Endothelial cell of umbilical vein (primary cell): Measurements from ENCODE around the gene PRMT7. TPM values are rescaled to one million over a fixed set of nuclear protein-coding genes. Genes with fewer than 3 reads are reported as not detected.

Source experiments
- BruUV-seq: library from RNA; stranded (reverse); fragments of 400-500 nt; replicated peaks from 2 replicates; lab custom pipeline; 2021; lab: Mats Ljungman, UMichigan
- CTCF ChIA-PET: fragments of 300-600, 350-600 bp; sonication (Branson Sonifier 250); formaldehyde crosslinking; loops from one replicate; lab custom pipeline; 2021; ENCODE audit warnings: antibody characterized with exemption, inconsistent platforms; lab: Charles Lee
- POLR2A ChIA-PET: fragments of 300-600, 350-600 bp; sonication (Branson Sonifier 250); formaldehyde crosslinking; loops from one replicate; lab custom pipeline; 2021; ENCODE audit warnings: antibody characterized with exemption, inconsistent platforms; lab: Charles Lee
- DNase-seq: peaks from one replicate; pipeline ENCODE4 v3.0.0-alpha.2; 2011; ENCODE audit warnings: low read depth, low spot score
- FAIRE-seq: peaks from 2 replicates; lab custom pipeline; 2011; peaks lifted over from hg19 to GRCh38; lab: Jason Lieb, UNC
- H2AFZ ChIP-seq: 2 replicates; pipeline ENCODE4 v1.6.0; 2012; ENCODE audit warnings: low read depth, low read length, control low read depth, inconsistent platforms
- H3K27ac ChIP-seq: 2 replicates; pipeline ENCODE4 v1.5.1; 2011; ENCODE audit warnings: low read depth, mild to moderate bottlenecking, control low read depth, low read length, moderate library complexity; ENCODE audit not compliant: insufficient read depth
- H3K27me3 ChIP-seq, 2 experiments: 2 replicates each; pipeline versions ENCODE4 v1.6.0 to v1.6.1; 2011; ENCODE audit warnings: low read length in 2 of 2, mixed read lengths in 1 of 2; ENCODE audit not compliant: control insufficient read depth in 2 of 2, insufficient read depth in 2 of 2
- H3K36me3 ChIP-seq, 2 experiments: 2 replicates in 1 of 2; 3 replicates in 1 of 2; pipeline ENCODE4 v1.5.1; 2011; ENCODE audit warnings: low read length in 2 of 2, mild to moderate bottlenecking in 1 of 2, moderate library complexity in 1 of 2; ENCODE audit not compliant: control insufficient read depth in 2 of 2, insufficient read depth in 2 of 2; ENCODE audit errors: extremely low read depth in 1 of 2
- H3K4me1 ChIP-seq: 3 replicates; pipeline ENCODE4 v1.5.1; 2011; ENCODE audit warnings: mild to moderate bottlenecking, low read length; ENCODE audit not compliant: control insufficient read depth, insufficient read depth; ENCODE audit errors: extremely low read depth
- H3K4me2 ChIP-seq: 2 replicates; pipeline ENCODE4 v1.6.1; 2011; ENCODE audit warnings: low read length, control low read depth, mixed read lengths; ENCODE audit not compliant: insufficient read depth
- H3K4me3 ChIP-seq, 3 experiments: fragments of 200-600 bp in 1 of 3; sonication (generic), shearing (Covaris generic) in 1 of 3; replicated peaks in 1 of 3; 2 replicates each; pipeline ENCODE4 v1.5.1; 2011 to 2016; ENCODE audit warnings: control low read depth in 3 of 3, low read length in 3 of 3, mild to moderate bottlenecking in 2 of 3, inconsistent platforms in 1 of 3, low read depth in 1 of 3, moderate library complexity in 1 of 3; ENCODE audit not compliant: insufficient read depth in 1 of 3
- H3K79me2 ChIP-seq: 2 replicates; pipeline ENCODE4 v1.6.0; 2012; ENCODE audit warnings: low read length, inconsistent platforms; ENCODE audit not compliant: control insufficient read depth, insufficient read depth
- H3K9ac ChIP-seq: replicated peaks from 2 replicates; pipeline ENCODE3; 2011; ENCODE audit warnings: low read length, control low read depth; ENCODE audit not compliant: insufficient read depth; ENCODE audit errors: extremely low read depth
- H3K9me1 ChIP-seq: replicated peaks from 3 replicates; pipeline ENCODE4 v1.6.0; 2011; ENCODE audit warnings: mild to moderate bottlenecking, low read length; ENCODE audit not compliant: control insufficient read depth, insufficient read depth; ENCODE audit errors: extremely low read depth
- H3K9me3 ChIP-seq: replicated peaks from 2 replicates; pipeline ENCODE4 v1.5.1; 2012; ENCODE audit warnings: low read length, inconsistent platforms; ENCODE audit not compliant: control insufficient read depth, insufficient read depth
- H4K20me1 ChIP-seq: replicated peaks from 2 replicates; pipeline ENCODE3; 2011; ENCODE audit warnings: mild to moderate bottlenecking, low read length; ENCODE audit not compliant: control insufficient read depth, insufficient read depth; ENCODE audit errors: extremely low read depth
- CTCF ChIP-seq, 2 donors: IDR thresholded peaks; 1 replicate in 1 of 2; 2 replicates in 1 of 2; pipeline ENCODE4 v1.5.1; 2011; ENCODE audit warnings: low read length in 2 of 2, mild to moderate bottlenecking in 2 of 2, moderate library complexity in 2 of 2, control low read depth in 1 of 2, inconsistent platforms in 1 of 2, low read depth in 1 of 2; ENCODE audit not compliant: insufficient read depth in 1 of 2; ENCODE audit errors: extremely low read depth in 1 of 2
- EZH2 ChIP-seq: IDR thresholded peaks from 2 replicates; pipeline ENCODE4 v1.6.1; 2012; ENCODE audit warnings: borderline replicate concordance, low read depth, mild to moderate bottlenecking, moderate library complexity, low read length, inconsistent platforms; ENCODE audit not compliant: severe bottlenecking
- FOS ChIP-seq: IDR thresholded peaks from 2 replicates; pipeline ENCODE4 v1.6.1; 2011; ENCODE audit warnings: mild to moderate bottlenecking, low read length, moderate library complexity, borderline replicate concordance; ENCODE audit not compliant: insufficient read depth
- GATA2 ChIP-seq: IDR thresholded peaks from 2 replicates; pipeline ENCODE4 v1.7.0; 2011; ENCODE audit warnings: low read depth, mild to moderate bottlenecking, moderate library complexity, mixed read lengths, low read length; ENCODE audit not compliant: insufficient read length, insufficient read depth
- JUN ChIP-seq: IDR thresholded peaks from 2 replicates; pipeline ENCODE4 v1.6.1; 2011; ENCODE audit warnings: borderline replicate concordance, low read depth; ENCODE audit not compliant: insufficient read length, insufficient read depth
- MAX ChIP-seq: IDR thresholded peaks from 2 replicates; pipeline ENCODE4 v1.6.1; 2011; ENCODE audit not compliant: insufficient read depth, insufficient read length
- MYC ChIP-seq: IDR thresholded peaks from one replicate; pipeline ENCODE4 v1.6.1; 2011; ENCODE audit warnings: mild to moderate bottlenecking, low read depth, low read length
- POLR2A ChIP-seq: IDR thresholded peaks from 2 replicates; pipeline ENCODE4 v1.6.1; 2012; ENCODE audit warnings: low read depth, mild to moderate bottlenecking, control low read depth, low read length
- POLR2AphosphoS5 ChIP-seq: IDR thresholded peaks from 2 replicates; pipeline ENCODE4 v1.6.1; 2012; ENCODE audit warnings: low read depth, mild to moderate bottlenecking, control low read depth, low read length, moderate library complexity; ENCODE audit not compliant: insufficient read depth
- dilution Hi-C: fragments of 300-500 bp; cut with MboI; formaldehyde crosslinking; loops from one replicate; pipeline ENCODE4 v1.15.0; 2019; ENCODE audit warnings: low sequenced_read_pairs; ENCODE audit not compliant: extremely low pct_ligation_motif_present
- intact Hi-C: fragments of 100-400 bp; cut with micrococcal nuclease; formaldehyde crosslinking; loops from one replicate; pipeline ENCODE4 v1.10.0; 2022
- polyA plus RNA-seq, 4 experiments: library from polyadenylated mRNA; depleted of rRNA in 3 of 4; stranded (reverse) in 3 of 4; unstranded in 1 of 4; fragments of >200 nt; gene quantifications; 2 replicates each; pipeline versions ENCODE4 v1.2.1 to v1.2.3, GENCODE V29; 2011 to 2012; ENCODE audit warnings: missing spikeins in 1 of 4
- total RNA-seq: library from RNA; stranded (reverse); gene quantifications from 2 replicates; pipeline ENCODE4 v1.2.3, GENCODE V29; 2021

PRMT7 gene
- total and polyA plus RNA-seq, 2 donors (not counting 3 experiments of a cell fraction or from before 2014, with no cell fraction given) = 43.4 to 57.9 TPM

GRCh38 chr16:68354816-68355215 lies 44.0 kb downstream of the PRMT7 start:
- TF ChIP-seq MAX = no peak
- no peak for TF ChIP-seq MYC
- TF ChIP-seq POLR2AphosphoS5 = no peak
- no peak for TF ChIP-seq POLR2A
- no peak for TF ChIP-seq CTCF (IDR thresholded peaks at IDR 0.05; ENCODE audit: extremely low read depth in 1 of 2, insufficient read depth in 1 of 2, low read depth in 1 of 2, low read length in 2 of 2)
- TF ChIP-seq EZH2 = no peak
- TF ChIP-seq JUN = no peak
- no peak for TF ChIP-seq GATA2
- TF ChIP-seq FOS = no peak
- no peaks in the 10 kb centered on the region for H3K27me3 ChIP-seq
- DNase-seq = no peak
- H3K36me3 ChIP-seq = peaks cover 0 to 49% of the 10 kb centered on the region in 2 experiments
- no peak overlapping the region for H2AFZ ChIP-seq
- dilution Hi-C loops = no loop called here
- H3K9ac ChIP-seq = no peak overlapping the region
- ChIA-PET CTCF (interaction anchor here (0.6 kb wide), 1 partner anchor 84 kb away, joined by 3 read pairs; no protein-coding TSS in a partner anchor), POLR2A (no interaction called here)
- FAIRE-seq = no peak
- H4K20me1 ChIP-seq = no peaks in the 10 kb centered on the region
- intact Hi-C loops = no loop called here
- no peak overlapping the region for H3K4me2 ChIP-seq
- H3K79me2 ChIP-seq = no peaks in the 10 kb centered on the region
- no peaks in the 10 kb centered on the region for H3K4me1 ChIP-seq
- BruUV-seq = no TSS peak
- no peaks in the 10 kb centered on the region for H3K9me3 ChIP-seq
- H3K27ac ChIP-seq = no peak overlapping the region
- H3K9me1 ChIP-seq = no peaks in the 10 kb centered on the region
- no peak overlapping the region for H3K4me3 ChIP-seq
